Prostate gland (tissue), 2 donors: ENCODE data around the gene TCIRG1. TPM values are rescaled to one million over a fixed set of nuclear protein-coding genes. Genes with fewer than 3 reads are reported as not detected.
A peak's percentile ranks its signal among the peaks of the same experiment; 100 is the strongest.

Experiments used
- DNase-seq: peaks from one replicate; pipeline ENCODE4 v3.0.0-alpha.2; 2019; ENCODE audit warnings: low spot score
- H3K27ac ChIP-seq, 2 donors: fragments of 200-600 bp; sonication (generic); 2 replicates each; pipeline ENCODE4 v1.5.1; 2017 to 2019
- H3K27me3 ChIP-seq: fragments of 200-600 bp; sonication (generic); replicated peaks from 2 replicates; pipeline ENCODE4 v1.5.1; 2019; ENCODE audit not compliant: insufficient read depth
- H3K36me3 ChIP-seq, 2 donors: fragments of 200-600 bp; sonication (generic); 1 replicate in 1 of 2; 2 replicates in 1 of 2; pipeline versions ENCODE4 v1.5.1 to v1.8.1; 2017 to 2019
- H3K4me1 ChIP-seq: fragments of 200-600 bp; sonication (generic); replicated peaks from 2 replicates; pipeline ENCODE4 v1.5.1; 2019
- H3K4me3 ChIP-seq, 2 donors: fragments of 200-600 bp; sonication (generic); 2 replicates each; pipeline ENCODE4 v1.5.1; 2017 to 2019
- H3K9me3 ChIP-seq: fragments of 200-600 bp; sonication (generic); 2 replicates; pipeline ENCODE4 v1.5.1; 2017
- CTCF ChIP-seq, 4 experiments: fragments of 200-600 bp in 2 of 4; fragments of 450-650 bp in 2 of 4; sonication (generic) in 2 of 4; IDR thresholded peaks; 1 replicate in 3 of 4; 2 replicates in 1 of 4; pipeline ENCODE4 v1.5.1; 2016 to 2019; ENCODE audit warnings: antibody characterized with exemption in 4 of 4, mild to moderate bottlenecking in 2 of 4, moderate library complexity in 2 of 4
- POLR2A ChIP-seq: fragments of 450-650 bp; IDR thresholded peaks from one replicate; pipeline ENCODE4 v1.6.1; 2016; ENCODE audit warnings: antibody characterized with exemption, mild to moderate bottlenecking
- POLR2AphosphoS5 ChIP-seq: sonication (generic); formaldehyde crosslinking; IDR thresholded peaks from one replicate; pipeline ENCODE4 v1.6.1; 2017; ENCODE audit warnings: antibody characterized with exemption
- WGBS: methylation state at CpG from one replicate; pipeline ENCODE4 v1.1.5; 2018; 5-methylcytosine and 5-hydroxymethylcytosine counted together
- intact Hi-C: fragments of 100-400 bp; cut with DNase I; formaldehyde crosslinking; loops from one replicate; pipeline ENCODE4 v1.14.2; 2022
- total RNA-seq, 2 donors: library from RNA; depleted of rRNA; stranded (reverse); fragments of >200 nt; gene quantifications; one replicate each; pipeline ENCODE4 v1.1.0, GENCODE V29; 2016

Gene TCIRG1
- total RNA-seq, 2 donors from 2014 or later = 114 to 118 TPM

DNA sequence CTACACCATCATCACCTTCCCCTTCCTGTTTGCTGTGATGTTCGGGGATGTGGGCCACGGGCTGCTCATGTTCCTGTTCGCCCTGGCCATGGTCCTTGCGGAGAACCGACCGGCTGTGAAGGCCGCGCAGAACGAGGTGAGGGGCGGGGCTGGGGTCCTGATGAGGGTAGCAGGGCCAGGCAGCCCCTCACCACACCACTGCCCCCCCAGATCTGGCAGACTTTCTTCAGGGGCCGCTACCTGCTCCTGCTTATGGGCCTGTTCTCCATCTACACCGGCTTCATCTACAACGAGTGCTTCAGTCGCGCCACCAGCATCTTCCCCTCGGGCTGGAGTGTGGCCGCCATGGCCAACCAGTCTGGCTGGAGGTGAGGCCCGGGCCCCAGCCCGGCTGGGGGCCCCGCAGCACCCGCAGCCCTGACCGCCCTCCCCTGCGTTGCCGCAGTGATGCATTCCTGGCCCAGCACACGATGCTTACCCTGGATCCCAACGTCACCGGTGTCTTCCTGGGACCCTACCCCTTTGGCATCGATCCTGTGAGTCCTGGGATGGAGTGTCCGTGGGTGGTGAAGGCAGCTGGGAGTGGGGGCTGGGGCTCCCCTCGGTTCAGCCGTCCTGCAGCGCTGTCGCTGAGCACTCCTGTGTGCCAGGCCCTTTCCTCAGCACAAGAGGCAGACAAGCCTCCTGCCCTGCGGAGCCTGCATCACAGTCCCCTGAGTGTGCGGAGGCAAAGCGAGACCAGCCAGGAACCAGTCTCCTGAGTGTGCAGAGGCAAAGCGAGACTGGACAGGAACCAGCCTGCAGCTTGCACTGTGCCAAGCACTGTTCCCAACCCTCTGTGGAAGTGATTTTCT, 8.8 kb downstream of the TCIRG1 start:
- H3K36me3 ChIP-seq = peaks cover 0 to 12% of the 10 kb centered on the region in 2 donors

DNA sequence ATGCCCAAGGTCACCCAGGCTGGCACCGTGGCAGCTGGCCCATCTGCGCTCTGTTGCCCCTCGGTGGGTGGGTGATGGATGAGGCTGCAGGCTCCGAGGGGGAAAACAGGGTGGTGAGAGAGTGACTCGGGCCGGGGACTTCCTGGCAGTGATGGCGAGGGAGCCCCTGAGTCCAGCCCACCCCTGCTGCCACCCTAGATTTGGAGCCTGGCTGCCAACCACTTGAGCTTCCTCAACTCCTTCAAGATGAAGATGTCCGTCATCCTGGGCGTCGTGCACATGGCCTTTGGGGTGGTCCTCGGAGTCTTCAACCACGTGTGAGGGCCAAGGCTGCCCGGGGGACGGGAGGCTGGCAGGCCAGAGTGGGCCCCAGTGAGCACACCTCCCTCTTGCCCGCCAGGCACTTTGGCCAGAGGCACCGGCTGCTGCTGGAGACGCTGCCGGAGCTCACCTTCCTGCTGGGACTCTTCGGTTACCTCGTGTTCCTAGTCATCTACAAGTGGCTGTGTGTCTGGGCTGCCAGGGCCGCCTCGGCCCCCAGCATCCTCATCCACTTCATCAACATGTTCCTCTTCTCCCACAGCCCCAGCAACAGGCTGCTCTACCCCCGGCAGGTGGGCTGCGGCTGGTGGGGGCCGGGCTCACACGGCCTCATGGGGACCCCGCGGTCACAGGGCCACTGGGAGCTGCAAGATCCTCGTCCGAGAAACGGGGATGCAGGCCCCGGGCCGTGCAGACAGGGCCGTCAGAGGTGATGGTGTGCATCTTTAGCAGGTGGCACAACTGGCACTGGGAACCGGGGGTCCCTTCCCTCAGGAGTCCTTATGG, 10.1 kb downstream of the TCIRG1 start:
- Histone ChIP-seq H3K36me3 (peaks cover 0 to 9% of the 10 kb centered on the region in 2 donors), H3K4me3 (no peak overlapping the region), H3K27ac (no peak overlapping the region), H3K9me3 (no peaks in the 10 kb centered on the region), H3K27me3 (no peaks in the 10 kb centered on the region), H3K4me1 (no peaks in the 10 kb centered on the region)
- 89% methylated on average over 34 of the region's 35 CpGs for WGBS
- intact Hi-C loops = no loop called here
- no peak for DNase-seq
- TF ChIP-seq CTCF (IDR thresholded peaks at IDR 0.05) (no peak), POLR2A (no peak), POLR2AphosphoS5 (no peak)

More for the DNA sequence above, 8.8 kb downstream of the TCIRG1 start:
- no peaks in the 10 kb centered on the region for H3K4me1 ChIP-seq
- H3K9me3 ChIP-seq = no peaks in the 10 kb centered on the region
- no peak overlapping the region for H3K4me3 ChIP-seq
- no peaks in the 10 kb centered on the region for H3K27me3 ChIP-seq
- no peak for DNase-seq
- 69% methylated on average over 35 of the region's 37 CpGs for WGBS
- peak overlapping the region in 1 of 2 donors; percentile 11 for H3K27ac ChIP-seq
- intact Hi-C loops = no loop called here
- TF ChIP-seq POLR2A (no peak), CTCF (IDR thresholded peaks at IDR 0.05) (no peak), POLR2AphosphoS5 (no peak)

- no peak for TF ChIP-seq POLR2A
- TF ChIP-seq CTCF (IDR thresholded peaks at IDR 0.05) = no peak
- no peak for TF ChIP-seq POLR2AphosphoS5
- DNase-seq = no peak
- Histone ChIP-seq H3K36me3 (peaks cover 0 to under 1% of the 10 kb centered on the region in 2 donors), H3K9me3 (no peaks in the 10 kb centered on the region), H3K27ac (no peak overlapping the region), H3K4me3 (no peak overlapping the region), H3K27me3 (no peaks in the 10 kb centered on the region), H3K4me1 (no peaks in the 10 kb centered on the region)
- intact Hi-C loops = no loop called here
- 87% methylated on average over 40 of the region's 40 CpGs for WGBS
These were observed 10.9 kb downstream of the TCIRG1 start for GRCh38 chr11:68049509-68050370.

DNA sequence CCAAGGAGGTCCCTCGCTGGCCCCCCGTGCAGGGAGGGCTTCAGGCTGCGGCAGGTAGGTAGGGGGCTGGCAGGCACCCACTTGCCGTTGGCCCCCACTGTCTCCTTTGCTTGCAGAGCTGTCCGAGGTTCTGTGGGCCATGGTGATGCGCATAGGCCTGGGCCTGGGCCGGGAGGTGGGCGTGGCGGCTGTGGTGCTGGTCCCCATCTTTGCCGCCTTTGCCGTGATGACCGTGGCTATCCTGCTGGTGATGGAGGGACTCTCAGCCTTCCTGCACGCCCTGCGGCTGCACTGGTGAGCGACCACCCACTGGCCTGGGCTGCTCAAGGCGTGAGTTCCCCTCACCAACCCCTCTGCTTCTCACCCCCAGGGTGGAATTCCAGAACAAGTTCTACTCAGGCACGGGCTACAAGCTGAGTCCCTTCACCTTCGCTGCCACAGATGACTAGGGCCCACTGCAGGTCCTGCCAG, 11.6 kb downstream of the TCIRG1 start:
- DNase-seq = no peak
- Histone ChIP-seq H3K36me3 (no peaks in the 10 kb centered on the region), H3K4me1 (no peaks in the 10 kb centered on the region), H3K27me3 (no peaks in the 10 kb centered on the region), H3K4me3 (no peak overlapping the region), H3K27ac (no peak overlapping the region), H3K9me3 (no peaks in the 10 kb centered on the region)
- intact Hi-C loops = no loop called here
- TF ChIP-seq CTCF (IDR thresholded peaks at IDR 0.05) (no peak), POLR2AphosphoS5 (no peak), POLR2A (no peak)
- WGBS = 91% methylated on average over 18 of the region's 18 CpGs
